Neural progenitor cell (in vitro differentiated cells): ENCODE results near the gene TAC3.
A peak's percentile ranks its signal among the peaks of the same experiment; 100 is the strongest.

ENCODE experiments used
- EZH2phosphoT487 ChIP-seq: fragments of 200-600 bp; sonication (generic); IDR thresholded peaks from 2 replicates; pipeline ENCODE4 v1.6.1; 2017; ENCODE audit warnings: antibody characterized with exemption
- TF ChIP-seq, protein P1 (sequence below): fragments of 200-600 bp; sonication (generic); IDR thresholded peaks from 2 replicates; pipeline ENCODE4 v1.5.1; 2017; ENCODE audit warnings: antibody characterized with exemption, mild to moderate bottlenecking

DNA sequence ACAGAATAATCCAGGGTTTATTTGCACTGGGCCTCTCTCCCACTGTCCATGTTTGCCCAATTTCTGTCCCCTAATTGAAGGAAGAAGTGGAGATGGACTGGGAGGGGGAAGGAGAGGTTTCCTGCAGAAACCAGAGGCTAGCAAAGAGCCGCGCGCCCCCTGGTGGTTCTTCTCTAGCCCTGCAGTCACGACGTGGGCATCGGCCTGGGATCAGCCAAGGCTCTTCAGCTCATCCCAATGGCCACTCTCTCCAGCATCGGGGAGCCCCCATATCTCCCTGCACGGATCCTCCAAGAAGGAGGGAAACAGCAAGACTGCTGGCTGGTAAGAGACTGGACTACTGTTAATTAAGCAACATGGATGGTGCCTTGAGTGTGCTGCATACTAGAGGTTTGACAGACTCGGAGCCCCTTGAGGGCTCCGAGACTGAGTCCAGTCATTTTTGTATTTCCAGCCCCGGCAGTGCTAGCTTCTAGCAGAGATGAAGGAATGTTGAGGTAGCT, 28.7 kb downstream of the TAC3 start:
- TF ChIP-seq, protein P1, sequence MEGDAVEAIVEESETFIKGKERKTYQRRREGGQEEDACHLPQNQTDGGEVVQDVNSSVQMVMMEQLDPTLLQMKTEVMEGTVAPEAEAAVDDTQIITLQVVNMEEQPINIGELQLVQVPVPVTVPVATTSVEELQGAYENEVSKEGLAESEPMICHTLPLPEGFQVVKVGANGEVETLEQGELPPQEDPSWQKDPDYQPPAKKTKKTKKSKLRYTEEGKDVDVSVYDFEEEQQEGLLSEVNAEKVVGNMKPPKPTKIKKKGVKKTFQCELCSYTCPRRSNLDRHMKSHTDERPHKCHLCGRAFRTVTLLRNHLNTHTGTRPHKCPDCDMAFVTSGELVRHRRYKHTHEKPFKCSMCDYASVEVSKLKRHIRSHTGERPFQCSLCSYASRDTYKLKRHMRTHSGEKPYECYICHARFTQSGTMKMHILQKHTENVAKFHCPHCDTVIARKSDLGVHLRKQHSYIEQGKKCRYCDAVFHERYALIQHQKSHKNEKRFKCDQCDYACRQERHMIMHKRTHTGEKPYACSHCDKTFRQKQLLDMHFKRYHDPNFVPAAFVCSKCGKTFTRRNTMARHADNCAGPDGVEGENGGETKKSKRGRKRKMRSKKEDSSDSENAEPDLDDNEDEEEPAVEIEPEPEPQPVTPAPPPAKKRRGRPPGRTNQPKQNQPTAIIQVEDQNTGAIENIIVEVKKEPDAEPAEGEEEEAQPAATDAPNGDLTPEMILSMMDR: peak; percentile 97
- TF ChIP-seq EZH2phosphoT487: no peak
